ENCODE measurements around the gene HNRNPF.

DNA sequence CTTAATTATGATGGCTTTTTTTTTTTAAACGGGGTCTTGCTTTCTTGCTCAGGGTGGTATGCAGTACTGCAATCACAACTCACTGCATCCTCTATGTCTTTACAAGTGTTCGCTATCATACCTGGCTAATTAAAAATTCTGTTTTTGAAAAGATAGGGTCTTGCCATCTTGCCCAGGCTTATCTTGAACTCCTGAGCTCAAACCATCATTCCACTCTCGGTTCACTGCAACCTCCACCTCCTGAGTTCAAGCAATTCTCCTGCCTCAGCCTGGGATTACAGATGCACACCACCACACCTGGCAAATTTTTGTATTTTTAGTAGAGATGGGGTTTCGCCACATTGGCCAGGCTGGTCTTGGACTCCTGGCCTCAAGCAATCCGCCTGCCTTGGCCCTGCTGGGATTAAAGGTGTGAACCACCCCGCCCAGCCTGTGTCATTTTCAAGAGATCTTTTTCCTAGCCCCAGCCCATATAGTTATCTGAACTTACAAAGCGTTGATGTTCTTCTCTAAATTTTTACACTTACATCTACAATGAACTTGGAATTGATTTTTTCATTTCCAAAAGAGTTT lies 6.0 kb downstream of the HNRNPF start:
- TF ChIP-seq, protein P1, sequence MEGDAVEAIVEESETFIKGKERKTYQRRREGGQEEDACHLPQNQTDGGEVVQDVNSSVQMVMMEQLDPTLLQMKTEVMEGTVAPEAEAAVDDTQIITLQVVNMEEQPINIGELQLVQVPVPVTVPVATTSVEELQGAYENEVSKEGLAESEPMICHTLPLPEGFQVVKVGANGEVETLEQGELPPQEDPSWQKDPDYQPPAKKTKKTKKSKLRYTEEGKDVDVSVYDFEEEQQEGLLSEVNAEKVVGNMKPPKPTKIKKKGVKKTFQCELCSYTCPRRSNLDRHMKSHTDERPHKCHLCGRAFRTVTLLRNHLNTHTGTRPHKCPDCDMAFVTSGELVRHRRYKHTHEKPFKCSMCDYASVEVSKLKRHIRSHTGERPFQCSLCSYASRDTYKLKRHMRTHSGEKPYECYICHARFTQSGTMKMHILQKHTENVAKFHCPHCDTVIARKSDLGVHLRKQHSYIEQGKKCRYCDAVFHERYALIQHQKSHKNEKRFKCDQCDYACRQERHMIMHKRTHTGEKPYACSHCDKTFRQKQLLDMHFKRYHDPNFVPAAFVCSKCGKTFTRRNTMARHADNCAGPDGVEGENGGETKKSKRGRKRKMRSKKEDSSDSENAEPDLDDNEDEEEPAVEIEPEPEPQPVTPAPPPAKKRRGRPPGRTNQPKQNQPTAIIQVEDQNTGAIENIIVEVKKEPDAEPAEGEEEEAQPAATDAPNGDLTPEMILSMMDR (IDR thresholded peaks at IDR 0.05; ENCODE audit: low read depth, low read length, poor library complexity, severe bottlenecking): no peak
- TF ChIP-seq EZH2phosphoT487 (IDR thresholded peaks at IDR 0.05; ENCODE audit: borderline replicate concordance, low read length): no peak

Measured in DOHH2 (cell line).